T-helper 2 cell (primary cell): ENCODE data around the gene CSDE1.

Experiments used
- DNase-seq, 5 experiments: peaks; one replicate each; pipeline versions ENCODE4 v3.0.0 to v3.0.0-alpha.2; 2012 to 2022

CSDE1 gene

GRCh38 chr1:114700036-114700600 is 57.7 kb downstream of the CSDE1 start:
- no peak for DNase-seq

DNA sequence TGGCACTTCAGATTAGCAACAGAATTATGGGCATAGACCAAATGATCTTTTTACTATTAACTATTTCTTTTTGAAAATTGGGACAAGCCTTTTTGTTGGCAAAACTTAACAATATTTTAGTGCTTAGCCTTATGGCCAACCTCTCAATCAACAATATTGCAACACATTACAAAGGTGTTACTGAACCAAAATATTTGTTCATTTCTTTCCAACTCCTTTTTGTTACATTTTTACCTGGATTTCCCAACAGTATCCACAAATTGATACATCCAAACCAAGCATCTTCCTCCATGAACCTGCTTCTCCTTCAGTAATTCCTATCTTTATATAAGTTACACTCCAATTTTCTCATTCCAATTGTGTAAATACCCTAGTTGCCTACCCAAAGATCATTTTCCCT is 61.0 kb downstream of the CSDE1 start:
- DNase-seq = no peak

GRCh38 chr1:114695430-114696058 is 62.2 kb downstream of the CSDE1 start, which contains the start of gene AMPD1:
TSS of gene AMPD1 (minus strand) at chr1:114695546. CDS start at chr1:114695471, 75 bp downstream.
- peak in 1 of 5 experiments; percentile 9 for DNase-seq

GRCh38 chr1:114694540-114695310 is 63.1 kb downstream of the CSDE1 start:
- DNase-seq = no peak

- no peak for DNase-seq
Measured at GRCh38 chr1:114692947-114693346, 64.8 kb downstream of the CSDE1 start.

- DNase-seq = peak in 1 of 5 experiments; percentile 22
Measured at GRCh38 chr1:114691061-114691460, 66.7 kb downstream of the CSDE1 start.

DNA sequence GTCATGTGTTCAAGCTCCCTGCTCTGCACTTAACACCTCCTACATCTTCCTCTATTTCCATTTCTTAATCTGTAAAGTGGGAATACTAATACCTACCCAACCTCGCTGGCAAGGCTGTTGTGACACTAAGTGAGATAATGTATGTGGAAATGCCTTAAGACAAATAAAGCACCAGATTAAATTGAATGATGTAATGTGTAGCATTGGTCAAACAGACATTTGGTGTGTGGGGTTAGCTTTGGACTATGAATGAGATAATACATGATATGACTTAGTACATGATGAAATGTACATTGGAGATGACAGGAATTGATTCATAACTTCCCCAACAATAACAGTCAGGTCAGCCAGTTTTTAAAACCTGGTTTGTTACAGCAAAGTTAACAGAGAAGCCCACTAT is 67.6 kb downstream of the CSDE1 start:
- DNase-seq = no peak

GRCh38 chr1:114688526-114688925 is 69.3 kb downstream of the CSDE1 start:
- DNase-seq = no peak

GRCh38 chr1:114685851-114686250 is 71.9 kb downstream of the CSDE1 start:
- DNase-seq = no peak

GRCh38 chr1:114677691-114678090 is 80.1 kb downstream of the CSDE1 start:
- DNase-seq = no peak

- no peak for DNase-seq
Measured at GRCh38 chr1:114676115-114676514, 81.7 kb downstream of the CSDE1 start.

DNA sequence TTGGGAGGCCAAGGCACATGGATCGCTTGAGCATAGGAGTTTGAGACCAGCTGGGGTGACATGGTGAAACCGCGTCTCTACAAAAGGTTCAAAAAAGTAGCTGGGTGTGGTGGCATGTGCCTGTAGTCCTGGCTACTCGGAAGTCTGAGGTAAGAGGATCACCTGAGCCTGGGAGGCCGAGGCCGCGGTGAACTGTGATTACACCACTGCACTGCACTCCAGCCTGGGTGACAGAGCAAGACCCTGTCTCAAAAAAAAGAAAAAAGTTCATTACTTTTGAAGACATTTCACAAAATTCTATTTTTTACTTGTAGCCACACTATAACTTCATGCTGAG is 85.9 kb downstream of the CSDE1 start:
- DNase-seq = no peak

DNA sequence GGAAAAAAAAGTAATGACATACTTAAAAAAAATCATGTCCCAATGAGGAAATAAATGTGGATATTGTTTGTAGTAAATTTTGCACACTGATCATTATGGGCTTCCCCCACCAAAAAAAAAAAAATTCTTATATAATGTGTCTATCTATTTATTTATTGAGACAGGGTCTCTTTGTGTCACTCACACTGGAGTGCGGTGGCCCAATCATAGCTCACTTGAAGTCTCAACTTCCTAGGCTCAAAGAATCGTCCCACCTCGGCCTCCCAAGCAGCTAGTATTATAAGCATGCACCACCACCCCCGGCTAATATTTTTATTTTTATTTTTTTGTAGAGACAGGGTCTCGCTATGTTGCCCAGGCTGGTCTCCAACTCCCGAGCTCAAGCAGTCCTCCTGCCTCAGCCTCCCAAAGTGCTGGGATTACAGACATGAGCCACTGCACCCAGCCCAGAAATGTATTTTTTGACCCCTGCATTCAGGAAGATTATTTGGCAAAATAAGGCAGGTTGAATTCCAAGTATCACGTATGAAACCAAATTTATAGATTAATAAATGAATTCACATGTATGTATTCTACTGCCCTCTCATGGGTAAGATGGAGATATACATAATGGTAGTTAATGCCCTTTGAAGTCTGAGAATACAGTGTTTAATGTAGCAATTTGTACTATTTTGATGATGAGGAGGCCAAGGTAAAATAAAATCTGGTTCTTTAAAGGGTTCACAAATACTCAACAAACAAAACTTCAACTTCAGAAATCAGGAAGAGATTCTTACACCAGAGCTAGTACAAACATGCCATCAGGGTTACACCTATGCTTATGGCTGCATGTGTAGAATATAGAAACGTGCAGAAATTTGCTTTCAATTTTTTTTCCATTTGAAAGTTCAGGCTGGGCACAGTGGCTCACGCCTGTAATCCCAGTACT is 86.5 kb downstream of the CSDE1 start:
- peak in 2 of 5 experiments; percentile 3 to 9 for DNase-seq

DNA sequence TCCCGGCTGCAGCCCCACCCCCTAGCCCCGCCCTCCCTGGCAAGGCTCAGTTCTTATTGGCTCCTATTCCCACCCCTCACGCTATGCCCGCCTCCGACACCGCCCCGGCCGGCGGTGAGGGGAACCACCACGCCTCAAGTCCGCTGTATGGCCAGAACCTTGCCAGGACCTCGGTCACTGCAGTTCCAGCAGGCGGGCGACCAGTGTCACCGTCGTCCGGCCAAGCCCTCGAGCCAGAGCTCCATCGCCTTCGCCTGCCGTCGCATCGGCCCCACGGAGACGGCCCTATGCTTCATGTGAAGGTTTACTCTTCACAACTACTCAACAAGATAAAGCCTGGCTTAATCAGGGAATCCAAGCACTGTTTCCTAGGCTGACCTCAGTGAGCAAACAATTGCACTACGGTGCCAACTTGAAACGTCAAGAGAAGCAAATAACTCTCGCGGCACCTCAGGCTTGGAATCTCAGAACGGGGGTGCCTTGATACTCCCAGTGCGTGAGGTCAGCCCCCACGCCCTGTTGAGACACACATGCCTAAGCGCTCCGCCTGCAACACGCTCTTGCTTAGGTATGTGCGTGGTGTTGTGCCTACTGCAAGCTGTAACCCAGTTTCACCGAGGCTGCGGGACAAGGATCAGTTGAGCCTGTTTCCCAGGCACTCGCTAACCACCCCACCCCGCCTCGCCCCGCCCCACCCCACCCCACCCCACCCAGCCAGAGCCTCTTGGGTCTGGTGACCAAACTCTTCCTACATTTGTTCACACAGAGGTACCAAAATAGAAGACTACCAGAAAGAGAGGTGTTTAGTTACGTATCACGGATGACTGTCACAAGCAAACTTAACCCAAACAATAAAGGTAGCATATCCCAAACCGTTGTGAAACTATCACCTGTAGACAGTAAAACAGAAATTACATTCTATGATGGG is 87.4 kb downstream of the CSDE1 start:
- peak; percentile 65 to 82 (median 81) for DNase-seq

GRCh38 chr1:114669562-114670082 is 88.2 kb downstream of the CSDE1 start, which contains the start of gene DENND2C:
TSS of gene DENND2C (minus strand) at chr1:114670049. CDS start at chr1:114625984, 44,065 bp downstream.
- no peak for DNase-seq

- no peak for DNase-seq
Measured at GRCh38 chr1:114668784-114669561, 88.8 kb downstream of the CSDE1 start.

- no peak for DNase-seq
Measured at GRCh38 chr1:114668373-114668772, 89.4 kb downstream of the CSDE1 start.

DNA sequence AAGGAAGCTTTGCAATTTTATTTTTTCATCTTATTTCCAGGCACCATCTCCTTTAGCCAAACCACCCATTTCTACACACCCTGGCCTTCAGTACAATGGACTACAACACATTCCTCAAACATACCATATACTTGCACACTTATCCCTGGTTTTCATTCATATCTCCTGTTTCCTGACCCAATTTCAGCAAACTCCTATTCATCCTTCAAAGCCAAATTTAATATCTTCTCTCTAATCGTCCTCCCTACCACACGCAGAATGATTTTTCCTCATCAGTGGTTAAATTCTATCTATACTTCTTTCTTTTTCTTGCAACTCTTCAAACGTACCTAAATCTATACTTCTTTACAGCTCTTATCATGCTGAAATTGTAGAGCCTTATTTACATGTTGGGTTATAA is 90.8 kb downstream of the CSDE1 start:
- no peak for DNase-seq
